Fibroblast of pulmonary artery (primary cell): ENCODE measurements around the gene CCDC9.

ENCODE experiments used
- DNase-seq: peaks from one replicate; pipeline ENCODE4 v3.0.0-alpha.2; 2010; ENCODE audit warnings: low read depth
- H3K4me3 ChIP-seq: replicated peaks from 2 replicates; pipeline ENCODE4 v1.5.1; 2011; ENCODE audit warnings: low read depth, mild to moderate bottlenecking, control low read depth, low read length, moderate library complexity
- TF ChIP-seq, protein P1 (sequence below): IDR thresholded peaks from 2 replicates; pipeline ENCODE4 v1.5.1; 2011; ENCODE audit warnings: mild to moderate bottlenecking, control low read depth, low read length, inconsistent platforms; ENCODE audit errors: missing control alignments

CCDC9 gene

DNA sequence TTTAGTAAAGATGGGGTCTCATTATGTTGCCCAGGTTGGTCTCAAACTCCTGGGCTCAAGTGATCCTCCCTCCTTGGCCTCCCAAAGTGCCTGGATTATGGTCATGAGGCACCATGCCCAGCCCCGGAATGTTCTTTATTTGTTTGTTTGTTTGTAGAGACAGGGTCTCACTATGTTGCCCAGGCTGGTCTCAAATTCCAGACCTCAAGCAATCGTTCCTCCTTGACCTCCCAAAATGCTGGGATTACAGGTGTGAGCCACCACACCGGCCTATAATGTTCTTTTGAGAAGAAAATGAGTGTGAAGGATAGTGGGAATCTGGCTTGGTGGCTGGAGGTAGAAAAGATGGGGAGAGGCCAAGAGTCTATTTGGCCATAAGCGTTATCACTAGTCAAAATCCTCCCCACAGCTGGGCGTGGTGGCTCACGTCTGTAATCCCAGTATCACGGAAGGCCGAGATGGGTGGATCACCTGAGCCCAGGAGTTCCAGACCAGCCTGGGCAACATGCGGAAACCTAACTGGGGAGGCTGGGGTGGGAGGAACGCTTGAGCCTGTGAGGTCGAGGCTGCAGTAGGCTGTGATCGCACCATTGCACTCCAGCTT lies 20.2 kb upstream of the CCDC9 start:
- DNase-seq = no peak
- TF ChIP-seq, protein P1, sequence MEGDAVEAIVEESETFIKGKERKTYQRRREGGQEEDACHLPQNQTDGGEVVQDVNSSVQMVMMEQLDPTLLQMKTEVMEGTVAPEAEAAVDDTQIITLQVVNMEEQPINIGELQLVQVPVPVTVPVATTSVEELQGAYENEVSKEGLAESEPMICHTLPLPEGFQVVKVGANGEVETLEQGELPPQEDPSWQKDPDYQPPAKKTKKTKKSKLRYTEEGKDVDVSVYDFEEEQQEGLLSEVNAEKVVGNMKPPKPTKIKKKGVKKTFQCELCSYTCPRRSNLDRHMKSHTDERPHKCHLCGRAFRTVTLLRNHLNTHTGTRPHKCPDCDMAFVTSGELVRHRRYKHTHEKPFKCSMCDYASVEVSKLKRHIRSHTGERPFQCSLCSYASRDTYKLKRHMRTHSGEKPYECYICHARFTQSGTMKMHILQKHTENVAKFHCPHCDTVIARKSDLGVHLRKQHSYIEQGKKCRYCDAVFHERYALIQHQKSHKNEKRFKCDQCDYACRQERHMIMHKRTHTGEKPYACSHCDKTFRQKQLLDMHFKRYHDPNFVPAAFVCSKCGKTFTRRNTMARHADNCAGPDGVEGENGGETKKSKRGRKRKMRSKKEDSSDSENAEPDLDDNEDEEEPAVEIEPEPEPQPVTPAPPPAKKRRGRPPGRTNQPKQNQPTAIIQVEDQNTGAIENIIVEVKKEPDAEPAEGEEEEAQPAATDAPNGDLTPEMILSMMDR = no peak
- H3K4me3 ChIP-seq = no peak overlapping the region

DNA sequence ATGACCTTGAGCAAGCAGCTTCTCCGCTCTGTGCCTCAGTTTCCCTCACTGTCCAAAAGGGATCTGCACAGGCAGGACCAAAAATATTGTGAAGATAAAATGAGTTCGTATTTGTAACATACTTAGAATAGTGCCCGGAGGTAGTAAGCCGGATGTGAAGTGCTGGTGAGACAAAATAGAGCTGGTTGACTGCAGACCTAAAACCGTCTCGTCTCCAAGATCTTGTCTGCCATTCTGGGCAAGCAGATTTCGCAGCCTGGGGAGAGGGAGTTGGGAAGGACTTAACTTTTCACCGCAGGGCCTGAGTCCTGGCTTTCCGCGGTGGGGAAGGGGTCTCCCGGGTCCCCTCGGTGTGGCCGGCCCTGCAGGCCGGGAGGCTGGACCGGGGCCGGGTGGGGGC lies 17.2 kb upstream of the CCDC9 start:
- H3K4me3 ChIP-seq = peak overlapping the region; percentile 2
- TF ChIP-seq, protein P1 = no peak
- no peak for DNase-seq

DNA sequence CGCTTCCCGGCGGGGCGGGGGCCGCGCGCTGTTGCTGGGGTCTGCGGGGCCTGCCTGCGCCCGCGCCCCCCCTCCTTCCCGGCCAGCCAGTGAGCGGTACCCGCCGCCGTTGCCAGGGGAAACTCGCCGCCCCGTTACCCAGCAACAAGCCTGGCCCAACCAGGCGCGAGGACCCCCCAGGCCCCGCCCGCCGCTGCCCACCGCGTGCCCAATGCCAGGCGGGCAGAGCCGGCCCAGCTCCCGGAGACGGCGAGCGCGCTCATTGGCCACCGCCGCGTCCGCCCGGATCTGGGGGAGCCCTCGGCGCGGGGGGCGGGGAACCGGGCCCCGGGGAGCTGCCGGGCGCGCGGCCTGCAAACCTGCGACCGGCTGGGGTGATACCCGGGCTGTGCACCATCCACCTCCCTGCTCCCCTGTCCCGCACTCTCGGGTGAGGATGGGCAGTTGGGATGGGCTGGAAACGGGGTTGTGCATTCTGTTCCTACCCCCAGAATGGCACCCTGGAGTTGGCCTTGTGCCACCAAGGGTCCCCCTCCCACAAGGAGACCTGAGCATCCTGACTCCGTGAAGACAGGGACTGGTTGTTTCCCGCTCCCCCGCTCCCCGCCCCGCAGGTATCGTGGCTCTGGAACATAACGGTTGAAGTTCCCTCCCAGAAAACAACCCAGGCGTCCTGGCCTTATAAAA lies 16.6 kb upstream of the CCDC9 start:
- no peak overlapping the region for H3K4me3 ChIP-seq
- TF ChIP-seq, protein P1 = no peak
- DNase-seq = peak; percentile 55

DNA sequence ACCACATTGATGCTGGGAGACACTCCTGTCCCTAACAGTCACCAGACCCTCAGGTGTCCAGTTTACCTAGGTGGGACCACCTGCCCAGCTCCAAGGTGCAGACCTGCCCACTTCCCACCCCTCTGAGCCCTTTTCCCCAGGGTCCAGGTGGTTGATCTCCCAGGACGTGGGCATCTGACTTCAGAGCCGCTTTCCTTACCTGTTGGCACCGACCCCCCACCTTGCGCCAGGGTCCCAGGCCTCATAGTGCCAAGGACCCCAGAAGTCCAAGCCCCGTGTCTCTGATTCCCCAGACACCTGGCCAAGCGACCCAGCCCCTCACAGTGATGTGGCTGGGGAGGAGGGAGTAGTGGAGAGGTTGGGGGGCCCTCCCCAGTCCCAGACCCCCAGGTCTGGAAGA lies 15.8 kb upstream of the CCDC9 start:
- TF ChIP-seq, protein P1 = no peak
- H3K4me3 ChIP-seq = no peak overlapping the region

DNA sequence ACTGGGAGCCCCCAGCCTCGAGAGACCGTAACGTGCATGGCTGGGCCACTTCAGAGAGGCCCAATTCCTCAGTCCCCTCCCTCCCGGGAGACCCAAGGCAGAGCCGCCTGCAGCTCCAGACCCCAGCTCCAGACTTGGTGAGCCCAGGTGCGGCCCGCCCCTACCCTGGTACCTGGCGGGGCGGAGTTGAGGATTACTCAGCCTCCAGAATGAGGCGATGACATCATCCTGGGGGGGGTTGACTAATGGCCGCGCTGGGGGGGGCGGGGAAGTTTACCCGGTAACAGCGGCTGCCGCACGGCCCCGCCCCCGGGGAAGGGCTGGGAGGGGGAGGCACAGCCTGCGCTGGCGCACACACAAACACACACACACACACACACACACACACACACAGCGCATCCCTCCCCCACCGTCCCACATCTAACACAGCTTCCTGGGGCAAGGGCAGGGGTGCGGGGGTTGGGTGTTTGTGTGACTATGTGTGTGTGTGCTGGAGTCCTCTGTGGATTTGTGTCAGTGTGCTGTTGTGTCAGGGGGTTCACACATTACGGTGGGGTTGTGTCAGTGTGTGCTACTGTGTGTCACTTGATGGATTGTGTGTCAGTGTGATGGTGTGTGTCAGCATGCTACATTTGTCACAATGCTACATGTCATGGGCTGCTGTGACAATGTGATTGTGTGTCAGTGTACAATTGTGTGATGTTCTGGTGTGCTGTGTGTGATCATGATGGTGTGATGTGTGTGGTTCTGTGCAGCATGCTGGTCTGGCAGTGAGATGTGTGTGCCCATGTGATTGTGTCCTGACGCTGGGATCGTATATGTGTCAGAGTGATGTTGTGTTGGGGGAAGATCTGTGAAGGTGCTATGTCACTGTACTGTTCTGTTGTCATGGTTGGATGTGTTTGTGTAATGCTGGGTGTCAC lies 15.1 kb upstream of the CCDC9 start:
- DNase-seq = peak; percentile 80
- TF ChIP-seq, protein P1 = no peak
- no peak overlapping the region for H3K4me3 ChIP-seq

More for the DNA sequence above, 15.8 kb upstream of the CCDC9 start:
- no peak for DNase-seq

DNA sequence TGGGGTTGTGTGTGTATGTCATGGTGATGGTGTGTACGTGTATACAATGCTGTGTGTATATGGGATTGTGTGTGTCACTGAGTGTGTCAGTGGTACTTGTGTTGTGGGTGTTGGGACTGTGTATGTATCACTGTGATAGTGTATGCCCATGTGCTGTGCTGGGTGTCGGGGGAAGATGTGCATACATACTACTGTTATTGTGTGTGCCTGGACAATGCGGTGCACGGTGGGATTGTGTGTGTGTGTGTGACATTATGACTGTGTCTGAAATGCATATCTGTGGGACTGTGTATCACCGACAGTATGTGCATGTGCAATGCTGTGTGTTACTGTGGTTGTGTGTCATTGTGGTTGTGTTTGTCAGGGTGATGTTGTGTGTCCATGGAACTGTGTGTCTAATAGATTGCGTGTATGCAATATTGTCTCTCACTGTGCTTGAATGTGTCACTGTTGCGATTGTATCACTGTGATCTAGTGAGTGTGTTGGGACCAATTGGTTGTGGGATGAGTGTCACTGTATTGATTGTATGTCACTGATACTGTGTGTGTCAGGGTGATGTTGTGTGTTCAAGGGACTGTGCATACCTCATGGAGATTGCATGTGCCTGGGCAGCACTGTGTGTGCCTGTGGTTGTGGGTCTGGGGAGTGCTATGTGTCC lies 14.3 kb upstream of the CCDC9 start:
- no peak for DNase-seq
- TF ChIP-seq, protein P1 = no peak
- H3K4me3 ChIP-seq = no peak overlapping the region
